ENCODE results near the gene MIB1.

DNA sequence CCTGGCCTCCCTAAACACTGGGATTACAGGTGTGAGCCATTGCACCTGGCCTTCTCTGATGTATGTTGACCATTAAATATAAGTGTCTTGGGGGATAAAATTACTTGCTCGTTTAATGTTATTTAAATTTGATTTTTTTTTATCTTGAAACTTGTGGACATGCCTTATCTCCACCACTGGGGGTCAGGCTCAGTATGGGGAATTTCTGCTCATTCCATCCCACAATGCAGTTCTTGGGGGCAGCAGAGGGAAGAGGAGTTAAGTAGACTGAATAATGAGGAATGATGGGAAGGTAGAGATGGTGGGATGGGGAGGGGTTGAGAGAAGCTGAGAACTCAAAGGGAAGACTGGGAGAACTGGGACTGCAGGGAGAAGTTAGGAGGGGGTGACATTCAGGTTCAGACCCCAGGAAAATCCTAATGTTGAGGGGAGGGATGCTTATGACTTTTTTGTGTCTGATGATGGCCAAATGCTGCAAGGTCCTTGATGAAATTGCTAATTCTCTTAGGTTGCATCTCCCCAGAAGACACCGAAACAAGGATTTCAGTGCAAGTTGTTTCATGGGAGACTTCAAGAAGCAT is 174.2 kb downstream of the MIB1 start:
- TF ChIP-seq, protein P1, sequence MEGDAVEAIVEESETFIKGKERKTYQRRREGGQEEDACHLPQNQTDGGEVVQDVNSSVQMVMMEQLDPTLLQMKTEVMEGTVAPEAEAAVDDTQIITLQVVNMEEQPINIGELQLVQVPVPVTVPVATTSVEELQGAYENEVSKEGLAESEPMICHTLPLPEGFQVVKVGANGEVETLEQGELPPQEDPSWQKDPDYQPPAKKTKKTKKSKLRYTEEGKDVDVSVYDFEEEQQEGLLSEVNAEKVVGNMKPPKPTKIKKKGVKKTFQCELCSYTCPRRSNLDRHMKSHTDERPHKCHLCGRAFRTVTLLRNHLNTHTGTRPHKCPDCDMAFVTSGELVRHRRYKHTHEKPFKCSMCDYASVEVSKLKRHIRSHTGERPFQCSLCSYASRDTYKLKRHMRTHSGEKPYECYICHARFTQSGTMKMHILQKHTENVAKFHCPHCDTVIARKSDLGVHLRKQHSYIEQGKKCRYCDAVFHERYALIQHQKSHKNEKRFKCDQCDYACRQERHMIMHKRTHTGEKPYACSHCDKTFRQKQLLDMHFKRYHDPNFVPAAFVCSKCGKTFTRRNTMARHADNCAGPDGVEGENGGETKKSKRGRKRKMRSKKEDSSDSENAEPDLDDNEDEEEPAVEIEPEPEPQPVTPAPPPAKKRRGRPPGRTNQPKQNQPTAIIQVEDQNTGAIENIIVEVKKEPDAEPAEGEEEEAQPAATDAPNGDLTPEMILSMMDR (IDR thresholded peaks at IDR 0.05): no peak
- no peak for TF ChIP-seq EZH2 (IDR thresholded peaks at IDR 0.05; ENCODE audit: borderline replicate concordance, insufficient read depth, low read depth, low read length, poor library complexity, severe bottlenecking)
